H1 (cell line): ENCODE results near the gene PSMD12. TPM values are rescaled to one million over a fixed set of nuclear protein-coding genes. Genes with fewer than 3 reads are reported as not detected.

ENCODE experiments used
- ASH2L ChIP-seq: fragments of 200-600, 300-600 bp; sonication (generic); IDR thresholded peaks from one replicate; pipeline ENCODE4 v1.7.1; 2017; ENCODE audit warnings: low read length
- CHD2 ChIP-seq: IDR thresholded peaks from 2 replicates; pipeline ENCODE4 v1.6.1; 2012; ENCODE audit warnings: low read length, improper control_type of control experiment
- EP300 ChIP-seq, 2 experiments: IDR thresholded peaks; 1 replicate in 1 of 2; 2 replicates in 1 of 2; pipeline ENCODE4 v1.6.1; 2011 to 2012; ENCODE audit warnings: low read depth in 2 of 2, low read length in 2 of 2, mild to moderate bottlenecking in 2 of 2, borderline replicate concordance in 1 of 2, inconsistent platforms in 1 of 2, moderate library complexity in 1 of 2
- POLR2AphosphoS5 ChIP-seq: IDR thresholded peaks from 2 replicates; pipeline ENCODE4 v1.6.1; 2011; ENCODE audit warnings: low read depth, low read length
- SRF ChIP-seq: IDR thresholded peaks from 2 replicates; pipeline ENCODE4 v1.6.1; 2011; ENCODE audit warnings: mild to moderate bottlenecking, low read depth, low read length, moderate library complexity
- polyA plus RNA-seq, 7 experiments: library from polyadenylated mRNA; depleted of rRNA in 3 of 7; stranded (reverse) in 5 of 7; unstranded in 2 of 7; fragments of >200 nt in 5 of 7; fragments of 200-250 nt in 2 of 7; gene quantifications; 1 replicate in 5 of 7; 2 replicates in 1 of 7; 4 replicates in 1 of 7; pipeline versions ENCODE4 v1.2.1 to v1.2.3, GENCODE V29; 2011 to 2013; ENCODE audit warnings: missing spikeins in 2 of 7, mixed read lengths in 2 of 7
- total RNA-seq: library from RNA; stranded (reverse); fragmentation: NEBNext Ultra II Directional; extraction: Animal tissue kit (Norgen Biotek cat#: 25700); gene quantifications from 2 replicates; pipeline ENCODE4 v1.2.1, GENCODE V29; 2021
- TF ChIP-seq, protein P1 (sequence below), 3 experiments: IDR thresholded peaks; 1 replicate in 2 of 3; 2 replicates in 1 of 3; pipeline versions ENCODE4 v1.5.1 to v1.6.1; 2011; ENCODE audit warnings: low read length in 3 of 3, mild to moderate bottlenecking in 3 of 3, inconsistent platforms in 2 of 3, low read depth in 1 of 3, moderate library complexity in 1 of 3; ENCODE audit not compliant: insufficient read depth in 1 of 3; ENCODE audit errors: control extremely low read depth in 1 of 3
- TF ChIP-seq, protein P2 (sequence below): IDR thresholded peaks from 2 replicates; pipeline ENCODE4 v1.6.1; 2012; ENCODE audit warnings: low read length, inconsistent platforms

The PSMD12 gene
- total and polyA plus RNA-seq, 2 of the 8 experiments (the other 6 are each of a cell fraction or from before 2014, with no cell fraction given): 14.0 to 82.4 TPM

DNA sequence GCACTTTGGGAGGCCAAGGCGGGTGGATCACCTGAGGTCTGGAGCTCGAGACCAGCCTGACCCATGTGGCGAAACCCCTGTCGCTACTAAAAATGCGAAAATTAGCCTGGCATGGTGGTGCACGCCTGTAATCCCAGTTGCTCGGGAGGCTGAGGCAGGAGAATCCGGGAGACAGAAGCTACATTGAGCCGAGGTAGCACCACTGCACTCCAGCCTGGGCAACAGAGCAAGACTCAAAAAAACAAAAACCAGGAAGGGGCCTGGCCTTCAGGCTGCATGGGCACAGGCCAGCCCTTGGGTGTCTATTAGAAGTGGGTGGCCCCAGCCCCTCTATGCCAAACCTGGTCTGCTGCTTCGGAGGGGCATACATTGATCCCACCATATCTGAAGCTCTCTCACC, 56.0 kb downstream of the PSMD12 start (continued):
- TF ChIP-seq, protein P1, sequence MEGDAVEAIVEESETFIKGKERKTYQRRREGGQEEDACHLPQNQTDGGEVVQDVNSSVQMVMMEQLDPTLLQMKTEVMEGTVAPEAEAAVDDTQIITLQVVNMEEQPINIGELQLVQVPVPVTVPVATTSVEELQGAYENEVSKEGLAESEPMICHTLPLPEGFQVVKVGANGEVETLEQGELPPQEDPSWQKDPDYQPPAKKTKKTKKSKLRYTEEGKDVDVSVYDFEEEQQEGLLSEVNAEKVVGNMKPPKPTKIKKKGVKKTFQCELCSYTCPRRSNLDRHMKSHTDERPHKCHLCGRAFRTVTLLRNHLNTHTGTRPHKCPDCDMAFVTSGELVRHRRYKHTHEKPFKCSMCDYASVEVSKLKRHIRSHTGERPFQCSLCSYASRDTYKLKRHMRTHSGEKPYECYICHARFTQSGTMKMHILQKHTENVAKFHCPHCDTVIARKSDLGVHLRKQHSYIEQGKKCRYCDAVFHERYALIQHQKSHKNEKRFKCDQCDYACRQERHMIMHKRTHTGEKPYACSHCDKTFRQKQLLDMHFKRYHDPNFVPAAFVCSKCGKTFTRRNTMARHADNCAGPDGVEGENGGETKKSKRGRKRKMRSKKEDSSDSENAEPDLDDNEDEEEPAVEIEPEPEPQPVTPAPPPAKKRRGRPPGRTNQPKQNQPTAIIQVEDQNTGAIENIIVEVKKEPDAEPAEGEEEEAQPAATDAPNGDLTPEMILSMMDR (IDR thresholded peaks at IDR 0.05; ENCODE audit: control extremely low read depth in 1 of 3, insufficient read depth in 1 of 3, low read depth in 1 of 3, low read length in 3 of 3): no peak
- TF ChIP-seq CHD2 (no peak), POLR2AphosphoS5 (no peak), ASH2L (no peak), SRF (no peak), EP300 (IDR thresholded peaks at IDR 0.05; ENCODE audit: borderline replicate concordance in 1 of 2, low read depth in 2 of 2, low read length in 2 of 2) (no peak)
- TF ChIP-seq, protein P2, sequence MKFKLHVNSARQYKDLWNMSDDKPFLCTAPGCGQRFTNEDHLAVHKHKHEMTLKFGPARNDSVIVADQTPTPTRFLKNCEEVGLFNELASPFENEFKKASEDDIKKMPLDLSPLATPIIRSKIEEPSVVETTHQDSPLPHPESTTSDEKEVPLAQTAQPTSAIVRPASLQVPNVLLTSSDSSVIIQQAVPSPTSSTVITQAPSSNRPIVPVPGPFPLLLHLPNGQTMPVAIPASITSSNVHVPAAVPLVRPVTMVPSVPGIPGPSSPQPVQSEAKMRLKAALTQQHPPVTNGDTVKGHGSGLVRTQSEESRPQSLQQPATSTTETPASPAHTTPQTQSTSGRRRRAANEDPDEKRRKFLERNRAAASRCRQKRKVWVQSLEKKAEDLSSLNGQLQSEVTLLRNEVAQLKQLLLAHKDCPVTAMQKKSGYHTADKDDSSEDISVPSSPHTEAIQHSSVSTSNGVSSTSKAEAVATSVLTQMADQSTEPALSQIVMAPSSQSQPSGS: no peak
